Upper lobe of left lung (tissue), 6 donors: ENCODE results near the gene PPP2R2D. TPM values are rescaled to one million over a fixed set of nuclear protein-coding genes. Genes with fewer than 3 reads are reported as not detected.

ENCODE experiments used
- ATAC-seq, 2 donors: fragments of 200-7000 bp; cut with Tn5 transposase; one replicate each; pipeline ENCODE4 v1.9.1; 2022; ENCODE audit warnings: mild to moderate bottlenecking in 2 of 2, moderate library complexity in 2 of 2; ENCODE audit not compliant: low FRiP score in 2 of 2
- DNase-seq, 2 donors: peaks; one replicate each; pipeline ENCODE4 v3.0.0-alpha.2; 2019 to 2020
- H3K27ac ChIP-seq, 4 donors: fragments of 200-600 bp; sonication (generic); one replicate each; pipeline ENCODE4 v1.5.1; 2016 to 2019
- H3K27me3 ChIP-seq, 4 donors: fragments of 200-600 bp; sonication (generic); one replicate each; pipeline ENCODE4 v1.5.1; 2017 to 2019
- H3K36me3 ChIP-seq, 4 donors: fragments of 200-600 bp; sonication (generic); one replicate each; pipeline ENCODE4 v1.5.1; 2016 to 2019
- H3K4me1 ChIP-seq, 4 donors: fragments of 200-600 bp; sonication (generic); one replicate each; pipeline ENCODE4 v1.5.1; 2018 to 2019
- H3K4me3 ChIP-seq, 4 donors: fragments of 200-600 bp; sonication (generic); one replicate each; pipeline ENCODE4 v1.5.1; 2017 to 2019; ENCODE audit warnings: mild to moderate bottlenecking in 2 of 4, moderate library complexity in 1 of 4
- H3K9me3 ChIP-seq, 4 donors: fragments of 200-600 bp; sonication (generic); one replicate each; pipeline ENCODE4 v1.5.1; 2018 to 2019
- CTCF ChIP-seq, 6 experiments: fragments of 450-650 bp in 4 of 6; fragments of 200-600 bp in 2 of 6; sonication (generic) in 2 of 6; IDR thresholded peaks; one replicate each; pipeline ENCODE4 v1.5.1; 2016 to 2019; ENCODE audit warnings: antibody characterized with exemption in 6 of 6
- EP300 ChIP-seq, 4 donors: sonication (generic); formaldehyde crosslinking; IDR thresholded peaks; one replicate each; pipeline ENCODE4 v1.5.1; 2017; ENCODE audit warnings: antibody characterized with exemption in 4 of 4, control low read depth in 2 of 4
- POLR2A ChIP-seq, 4 donors: fragments of 450-650 bp; IDR thresholded peaks; one replicate each; pipeline ENCODE4 v1.5.1; 2016 to 2017; ENCODE audit warnings: antibody characterized with exemption in 4 of 4, mild to moderate bottlenecking in 2 of 4
- POLR2AphosphoS5 ChIP-seq, 2 donors: sonication (generic); formaldehyde crosslinking; IDR thresholded peaks; one replicate each; pipeline ENCODE4 v1.5.1; 2017; ENCODE audit warnings: antibody characterized with exemption in 2 of 2
- WGBS, 2 donors: methylation state at CpG; one replicate each; pipeline ENCODE4 v1.1.5; 2017 to 2018; 5-methylcytosine and 5-hydroxymethylcytosine counted together
- total RNA-seq, 6 donors: library from RNA; depleted of rRNA in 4 of 6; stranded (reverse); fragments of >200 nt in 4 of 6; gene quantifications; one replicate each; pipeline versions ENCODE4 v1.1.0 to v1.2.1, GENCODE V29; 2016 to 2021
- donor health status: DM: no; HTN: no; CAD: no; lungs with moderate emphysema.
- donor health status: DM: no; HTN: yes; CAD: no; lungs with severe emphysema.

PPP2R2D gene
- total RNA-seq, 6 donors from 2014 or later: 20.5 to 60.8 (median 28.7) TPM

- Histone ChIP-seq H3K27me3 (peaks cover 0 to 5% (median 0%) of the 10 kb centered on the region in 4 donors), H3K4me1 (no peaks in the 10 kb centered on the region), H3K4me3 (no peak overlapping the region), H3K27ac (no peak overlapping the region), H3K9me3 (no peaks in the 10 kb centered on the region), H3K36me3 (no peaks in the 10 kb centered on the region)
- no peak for DNase-seq
- TF ChIP-seq POLR2A (IDR thresholded peaks at IDR 0.05) (no peak), CTCF (IDR thresholded peaks at IDR 0.05) (no peak), POLR2AphosphoS5 (IDR thresholded peaks at IDR 0.05) (no peak), EP300 (IDR thresholded peaks at IDR 0.05) (no peak)
- no peak for ATAC-seq
- 69 to 80% methylated on average over 17 to 28 of the region's 28 CpGs for WGBS, 2 donors
These were observed 8.6 kb upstream of the PPP2R2D start for GRCh38 chr10:131891929-131892805.

- Histone ChIP-seq H3K9me3 (no peaks in the 10 kb centered on the region), H3K36me3 (no peaks in the 10 kb centered on the region), H3K4me3 (no peak overlapping the region), H3K27me3 (peaks cover 0 to 5% (median 0%) of the 10 kb centered on the region in 4 donors), H3K27ac (no peak overlapping the region), H3K4me1 (no peaks in the 10 kb centered on the region)
- 87% methylated on average over 26 to 27 of the region's 27 CpGs for WGBS, 2 donors
- ATAC-seq: no peak
- DNase-seq: no peak
- TF ChIP-seq CTCF (IDR thresholded peaks at IDR 0.05) (no peak), POLR2AphosphoS5 (IDR thresholded peaks at IDR 0.05) (no peak), POLR2A (IDR thresholded peaks at IDR 0.05) (no peak), EP300 (IDR thresholded peaks at IDR 0.05) (no peak)
These were observed 7.8 kb upstream of the PPP2R2D start for GRCh38 chr10:131892806-131893675.

GRCh38 chr10:131895116-131895515, 5.7 kb upstream of the PPP2R2D start:
- Histone ChIP-seq H3K9me3 (no peaks in the 10 kb centered on the region), H3K27ac (no peak overlapping the region), H3K36me3 (no peaks in the 10 kb centered on the region), H3K4me3 (no peak overlapping the region), H3K4me1 (peaks cover 3 to 7% (median 6%) of the 10 kb centered on the region in 4 donors), H3K27me3 (peaks cover 0 to 8% (median 0%) of the 10 kb centered on the region in 4 donors)
- WGBS, 2 donors: 97% methylated on average over 17 of the region's 17 CpGs
- TF ChIP-seq POLR2A (IDR thresholded peaks at IDR 0.05) (no peak), POLR2AphosphoS5 (IDR thresholded peaks at IDR 0.05) (no peak), CTCF (IDR thresholded peaks at IDR 0.05) (no peak), EP300 (IDR thresholded peaks at IDR 0.05) (no peak)
- ATAC-seq (no peak), DNase-seq (no peak)

- no peaks in the 10 kb centered on the region for H3K9me3 ChIP-seq
- 74 to 79% methylated on average over 9 of the region's 9 CpGs for WGBS, 2 donors
- no peak for DNase-seq
- H3K36me3 ChIP-seq: no peaks in the 10 kb centered on the region
- no peak overlapping the region for H3K4me3 ChIP-seq
- no peak overlapping the region for H3K27ac ChIP-seq
- ATAC-seq: no peak
- TF ChIP-seq POLR2AphosphoS5 (IDR thresholded peaks at IDR 0.05): no peak
- TF ChIP-seq EP300 (IDR thresholded peaks at IDR 0.05): no peak
- no peak for TF ChIP-seq POLR2A (IDR thresholded peaks at IDR 0.05)
- no peak for TF ChIP-seq CTCF (IDR thresholded peaks at IDR 0.05)
- H3K27me3 ChIP-seq: peaks cover 0 to 3% (median 0%) of the 10 kb centered on the region in 4 donors
- peaks cover 3 to 9% (median 6%) of the 10 kb centered on the region in 4 donors for H3K4me1 ChIP-seq
These were observed 4.4 kb upstream of the PPP2R2D start for GRCh38 chr10:131896403-131896802.
